ENCODE measurements around the gene ALPP.

Gene ALPP

GRCh38 chr2:232431705-232432590, 53.4 kb downstream of the ALPP start:
- DNase-seq: no peak
